ENCODE data around the gene OSMR.

Gene OSMR

GRCh38 chr5:38953426-38954012 lies 107.7 kb downstream of the OSMR start:
- H3K4me1 Mint-ChIP-seq: no peaks in the 10 kb centered on the region
- no peaks in the 10 kb centered on the region for H3K27me3 Mint-ChIP-seq
- no peaks in the 10 kb centered on the region for H3K9me3 Mint-ChIP-seq
- H3K36me3 Mint-ChIP-seq (ENCODE audit: insufficient read depth): peaks cover 67% of the 10 kb centered on the region
- H3K4me3 Mint-ChIP-seq: no peak overlapping the region
- DNase-seq (ENCODE audit: low spot score in 2 of 2) (no peak), ATAC-seq (replicated peaks; ENCODE audit: extremely low read depth, poor library complexity, severe bottlenecking) (no peak)
- H3K27ac Mint-ChIP-seq (ENCODE audit: low read depth): no peak overlapping the region

GRCh38 chr5:38961691-38962090 lies 115.9 kb downstream of the OSMR start:
- no peak for ATAC-seq (replicated peaks; ENCODE audit: extremely low read depth, poor library complexity, severe bottlenecking)
- Mint-ChIP-seq H3K4me1 (no peaks in the 10 kb centered on the region), H3K27ac (ENCODE audit: low read depth) (no peak overlapping the region), H3K36me3 (ENCODE audit: insufficient read depth) (peaks cover 53% of the 10 kb centered on the region), H3K9me3 (no peaks in the 10 kb centered on the region), H3K4me3 (no peak overlapping the region), H3K27me3 (no peaks in the 10 kb centered on the region)
- no peak for DNase-seq (ENCODE audit: low spot score in 2 of 2)

- Mint-ChIP-seq H3K4me3 (no peak overlapping the region), H3K4me1 (no peaks in the 10 kb centered on the region), H3K9me3 (no peaks in the 10 kb centered on the region), H3K36me3 (ENCODE audit: insufficient read depth) (peaks cover 42% of the 10 kb centered on the region), H3K27me3 (no peaks in the 10 kb centered on the region), H3K27ac (ENCODE audit: low read depth) (no peak overlapping the region)
- no peak for DNase-seq (ENCODE audit: low spot score in 2 of 2)
- ATAC-seq (replicated peaks; ENCODE audit: extremely low read depth, poor library complexity, severe bottlenecking): no peak
Measured at GRCh38 chr5:38968665-38969064, 122.9 kb downstream of the OSMR start.

- ATAC-seq (replicated peaks; ENCODE audit: extremely low read depth, poor library complexity, severe bottlenecking) (no peak), DNase-seq (ENCODE audit: low spot score in 2 of 2) (no peak)
- H3K4me1 Mint-ChIP-seq: peaks cover 19% of the 10 kb centered on the region
- H3K27me3 Mint-ChIP-seq: no peaks in the 10 kb centered on the region
- H3K27ac Mint-ChIP-seq (ENCODE audit: low read depth): no peak overlapping the region
- H3K9me3 Mint-ChIP-seq: no peaks in the 10 kb centered on the region
- H3K36me3 Mint-ChIP-seq (ENCODE audit: insufficient read depth): peaks cover 25% of the 10 kb centered on the region
- H3K4me3 Mint-ChIP-seq: no peak overlapping the region
Measured at GRCh38 chr5:38978036-38978435, 132.2 kb downstream of the OSMR start.

- ATAC-seq (replicated peaks; ENCODE audit: extremely low read depth, poor library complexity, severe bottlenecking) (no peak), DNase-seq (ENCODE audit: low spot score in 2 of 2) (no peak)
- no peaks in the 10 kb centered on the region for H3K9me3 Mint-ChIP-seq
- H3K4me1 Mint-ChIP-seq: peaks cover 21% of the 10 kb centered on the region
- peak overlapping the region; percentile 52 for H3K27ac Mint-ChIP-seq (ENCODE audit: low read depth)
- H3K27me3 Mint-ChIP-seq: no peaks in the 10 kb centered on the region
- peaks cover 18% of the 10 kb centered on the region for H3K36me3 Mint-ChIP-seq (ENCODE audit: insufficient read depth)
- no peak overlapping the region for H3K4me3 Mint-ChIP-seq
Measured at GRCh38 chr5:38979535-38979934, 133.7 kb downstream of the OSMR start.
